ENCODE results near the gene RNASEH1. TPM values are rescaled to one million over a fixed set of nuclear protein-coding genes. Genes with fewer than 3 reads are reported as not detected.
"Not testable (repeated sequence)": the region's sequence is repeated elsewhere in the genome, so short reads cannot be mapped to it uniquely, and the experiment has no call there.

RNASEH1 gene
- total RNA-seq, 1 donor from 2014 or later, result 19.5 TPM

DNA sequence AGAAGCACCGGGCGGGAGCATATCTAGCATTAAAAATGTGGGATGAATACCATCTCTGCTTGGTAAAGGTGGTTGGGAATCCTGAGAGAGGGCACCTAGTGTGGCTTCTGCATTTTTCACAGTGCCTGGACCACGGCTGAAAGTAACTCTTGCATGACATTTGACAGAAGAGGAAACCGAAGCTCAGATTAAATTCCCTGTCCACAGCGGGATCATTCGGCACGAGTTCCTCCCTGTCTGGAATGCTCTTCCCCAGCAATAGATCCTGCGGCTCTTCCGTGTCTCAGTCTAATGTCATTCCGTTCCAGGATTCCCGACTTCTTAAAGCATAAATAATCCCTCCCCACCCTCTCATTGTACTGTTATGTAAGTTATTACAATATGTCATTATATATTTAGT, 16.0 kb upstream of the RNASEH1 start:
- H3K4me3 ChIP-seq (ENCODE audit: low read depth, low read length), result no peak overlapping the region
- no peak for DNase-seq (ENCODE audit: low read depth)
- TF ChIP-seq, protein P1, sequence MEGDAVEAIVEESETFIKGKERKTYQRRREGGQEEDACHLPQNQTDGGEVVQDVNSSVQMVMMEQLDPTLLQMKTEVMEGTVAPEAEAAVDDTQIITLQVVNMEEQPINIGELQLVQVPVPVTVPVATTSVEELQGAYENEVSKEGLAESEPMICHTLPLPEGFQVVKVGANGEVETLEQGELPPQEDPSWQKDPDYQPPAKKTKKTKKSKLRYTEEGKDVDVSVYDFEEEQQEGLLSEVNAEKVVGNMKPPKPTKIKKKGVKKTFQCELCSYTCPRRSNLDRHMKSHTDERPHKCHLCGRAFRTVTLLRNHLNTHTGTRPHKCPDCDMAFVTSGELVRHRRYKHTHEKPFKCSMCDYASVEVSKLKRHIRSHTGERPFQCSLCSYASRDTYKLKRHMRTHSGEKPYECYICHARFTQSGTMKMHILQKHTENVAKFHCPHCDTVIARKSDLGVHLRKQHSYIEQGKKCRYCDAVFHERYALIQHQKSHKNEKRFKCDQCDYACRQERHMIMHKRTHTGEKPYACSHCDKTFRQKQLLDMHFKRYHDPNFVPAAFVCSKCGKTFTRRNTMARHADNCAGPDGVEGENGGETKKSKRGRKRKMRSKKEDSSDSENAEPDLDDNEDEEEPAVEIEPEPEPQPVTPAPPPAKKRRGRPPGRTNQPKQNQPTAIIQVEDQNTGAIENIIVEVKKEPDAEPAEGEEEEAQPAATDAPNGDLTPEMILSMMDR (conservative IDR thresholded peaks at IDR 0.05; ENCODE audit: low read depth, low read length), result no peak

- no peak overlapping the region for H3K4me3 ChIP-seq (ENCODE audit: low read depth, low read length)
- TF ChIP-seq, protein P1 (conservative IDR thresholded peaks at IDR 0.05; ENCODE audit: low read depth, low read length), result no peak
- no peak for DNase-seq (ENCODE audit: low read depth)
These were observed 14.5 kb upstream of the RNASEH1 start for GRCh38 chr2:3572620-3573019.

DNA sequence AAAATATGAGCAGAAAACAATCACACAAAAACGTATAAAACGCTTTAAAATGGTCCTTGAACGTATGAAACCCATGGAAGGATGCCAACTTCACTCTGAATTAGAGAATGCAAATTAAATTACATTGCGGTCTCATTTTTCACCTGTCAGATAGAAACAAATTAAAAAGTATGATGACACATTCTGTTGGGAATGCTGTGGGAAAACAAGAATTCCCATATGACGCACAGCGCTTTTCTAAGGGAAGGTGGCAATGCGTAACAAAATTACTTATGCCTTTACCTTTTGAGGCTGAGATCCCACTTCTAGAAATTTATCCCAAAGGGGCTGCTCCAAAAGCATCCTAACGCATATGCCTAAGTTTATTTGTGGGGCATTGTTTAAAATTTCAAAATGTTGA, 13.2 kb upstream of the RNASEH1 start:
- DNase-seq (ENCODE audit: low read depth), result no peak
- TF ChIP-seq, protein P1 (conservative IDR thresholded peaks at IDR 0.05; ENCODE audit: low read depth, low read length), result no peak

DNA sequence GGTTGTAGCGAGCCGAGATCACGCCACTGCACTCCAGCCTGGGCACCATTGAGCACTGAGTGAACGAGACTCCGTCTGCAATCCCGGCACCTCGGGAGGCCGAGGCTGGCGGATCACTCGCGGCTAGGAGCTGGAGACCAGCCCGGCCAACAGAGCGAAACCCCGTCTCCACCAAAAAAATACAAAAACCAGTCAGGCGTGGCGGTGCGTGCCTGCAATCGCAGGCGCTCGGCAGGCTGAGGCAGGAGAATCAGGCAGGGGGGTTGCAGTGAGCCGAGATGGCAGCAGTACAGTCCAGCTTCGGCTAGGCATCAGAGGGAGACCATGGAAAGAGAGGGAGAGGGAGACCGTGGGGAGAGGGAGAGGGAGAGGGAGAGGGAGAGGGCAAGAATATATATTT, 11.5 kb upstream of the RNASEH1 start:
- DNase-seq (ENCODE audit: low read depth), result not testable (repeated sequence)

More for the DNA sequence above, 13.2 kb upstream of the RNASEH1 start:
- no peak overlapping the region for H3K4me3 ChIP-seq (ENCODE audit: low read depth, low read length)

DNA sequence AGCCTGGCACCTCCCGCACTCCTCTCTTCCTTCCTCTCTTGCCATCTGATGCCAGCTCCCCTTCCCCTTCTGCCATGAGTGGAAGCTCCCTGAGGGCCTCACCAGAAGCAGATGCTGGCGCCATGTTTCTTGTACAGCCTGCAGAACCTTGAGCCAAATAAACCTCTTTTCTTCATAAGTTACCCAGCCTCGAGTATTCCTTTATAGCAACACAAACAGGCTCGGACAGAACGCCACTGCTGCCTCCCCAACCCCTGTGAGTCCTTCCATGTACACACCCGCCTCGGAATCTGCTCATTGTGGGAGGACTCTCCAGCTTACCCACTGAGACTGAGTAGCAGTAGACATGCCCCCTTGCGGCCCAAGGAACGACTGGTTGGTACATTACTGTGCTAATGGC, 8.7 kb upstream of the RNASEH1 start:
- DNase-seq (ENCODE audit: low read depth), result no peak
- TF ChIP-seq, protein P1 (conservative IDR thresholded peaks at IDR 0.05; ENCODE audit: low read depth, low read length), result no peak
- H3K4me3 ChIP-seq (ENCODE audit: low read depth, low read length), result no peak overlapping the region

More for the DNA sequence above, 11.5 kb upstream of the RNASEH1 start:
- H3K4me3 ChIP-seq (ENCODE audit: low read depth, low read length), result not testable (repeated sequence)

DNA sequence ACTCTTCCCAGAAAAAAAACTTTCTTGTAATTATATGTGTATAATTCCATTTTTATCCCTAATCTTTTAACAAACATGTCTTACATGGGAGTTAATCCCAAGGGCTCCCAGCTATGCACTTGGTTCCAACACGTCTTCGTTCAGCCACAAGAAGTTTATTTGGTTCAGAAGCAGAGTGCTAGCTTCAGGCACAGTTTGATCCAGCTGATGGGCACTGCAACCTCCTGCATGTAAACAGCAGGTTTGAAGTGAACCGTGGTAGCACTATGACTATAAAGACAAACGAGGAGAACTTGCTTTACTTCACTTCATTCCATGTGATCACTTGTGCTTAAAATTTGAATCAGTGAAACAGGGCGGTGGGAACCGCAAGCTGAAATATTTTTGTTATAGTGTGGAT, 7.0 kb upstream of the RNASEH1 start:
- no peak overlapping the region for H3K4me3 ChIP-seq (ENCODE audit: low read depth, low read length)
- DNase-seq (ENCODE audit: low read depth), result no peak
- TF ChIP-seq, protein P1 (conservative IDR thresholded peaks at IDR 0.05; ENCODE audit: low read depth, low read length), result no peak

DNA sequence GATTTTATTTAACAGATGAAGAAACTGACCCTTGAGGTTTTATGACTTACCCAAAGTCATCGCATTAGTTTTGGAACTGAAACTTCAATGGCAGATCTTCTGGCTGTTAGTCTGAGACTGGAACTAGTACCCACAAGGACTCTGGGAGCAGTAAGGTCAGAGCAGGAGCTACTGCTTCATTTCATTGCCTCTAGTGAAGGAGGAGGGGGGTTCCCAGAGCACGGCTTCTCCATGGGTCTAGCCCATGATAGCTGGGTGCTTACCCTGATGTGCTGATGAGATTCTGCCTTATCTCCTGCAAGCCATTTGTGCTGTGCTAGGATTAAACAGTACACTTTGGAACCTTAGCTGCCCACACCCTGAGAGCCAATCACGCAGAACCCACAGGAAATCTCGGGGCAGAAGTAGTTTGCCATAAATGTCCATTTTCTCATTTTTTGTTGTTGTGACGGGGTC, 5.4 kb upstream of the RNASEH1 start:
- H3K4me3 ChIP-seq (ENCODE audit: low read depth, low read length), result no peak overlapping the region
- TF ChIP-seq, protein P1 (conservative IDR thresholded peaks at IDR 0.05; ENCODE audit: low read depth, low read length), result no peak
- no peak for DNase-seq (ENCODE audit: low read depth)
